ENCODE results near the gene GOLGA6D.
"Not testable (repeated sequence)": the region's sequence is repeated elsewhere in the genome, so short reads cannot be mapped to it uniquely, and the experiment has no call there.

DNA sequence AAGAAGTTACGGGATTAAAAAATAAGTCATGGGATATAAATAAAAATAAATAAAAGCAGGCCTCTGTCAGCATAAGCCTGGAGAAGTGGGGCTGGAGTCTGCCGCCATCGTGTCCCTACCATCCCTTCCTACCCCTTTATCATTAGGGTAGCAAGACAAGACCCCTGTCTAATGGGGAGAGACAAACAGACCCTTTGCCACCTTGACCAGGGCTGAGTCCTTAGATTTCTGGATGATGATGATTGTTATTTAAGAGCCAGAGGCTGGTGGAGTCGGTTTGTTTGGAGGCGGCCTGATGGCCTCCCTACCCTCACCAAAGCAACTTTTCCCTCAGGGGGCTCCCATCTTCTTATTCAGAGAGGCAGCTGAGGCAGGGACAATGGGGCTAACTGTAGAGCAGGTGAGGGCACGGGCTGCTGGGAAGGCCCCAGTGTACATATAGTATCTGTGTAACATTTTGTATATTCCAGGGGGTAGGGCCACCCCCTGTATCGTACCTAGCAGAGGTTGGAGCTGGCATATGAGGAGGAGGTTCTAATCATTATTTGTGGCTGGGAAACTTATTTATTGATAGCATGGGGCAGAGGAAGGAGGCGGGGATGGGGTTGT lies 8.8 kb upstream of the GOLGA6D start:
- TF ChIP-seq, protein P1, sequence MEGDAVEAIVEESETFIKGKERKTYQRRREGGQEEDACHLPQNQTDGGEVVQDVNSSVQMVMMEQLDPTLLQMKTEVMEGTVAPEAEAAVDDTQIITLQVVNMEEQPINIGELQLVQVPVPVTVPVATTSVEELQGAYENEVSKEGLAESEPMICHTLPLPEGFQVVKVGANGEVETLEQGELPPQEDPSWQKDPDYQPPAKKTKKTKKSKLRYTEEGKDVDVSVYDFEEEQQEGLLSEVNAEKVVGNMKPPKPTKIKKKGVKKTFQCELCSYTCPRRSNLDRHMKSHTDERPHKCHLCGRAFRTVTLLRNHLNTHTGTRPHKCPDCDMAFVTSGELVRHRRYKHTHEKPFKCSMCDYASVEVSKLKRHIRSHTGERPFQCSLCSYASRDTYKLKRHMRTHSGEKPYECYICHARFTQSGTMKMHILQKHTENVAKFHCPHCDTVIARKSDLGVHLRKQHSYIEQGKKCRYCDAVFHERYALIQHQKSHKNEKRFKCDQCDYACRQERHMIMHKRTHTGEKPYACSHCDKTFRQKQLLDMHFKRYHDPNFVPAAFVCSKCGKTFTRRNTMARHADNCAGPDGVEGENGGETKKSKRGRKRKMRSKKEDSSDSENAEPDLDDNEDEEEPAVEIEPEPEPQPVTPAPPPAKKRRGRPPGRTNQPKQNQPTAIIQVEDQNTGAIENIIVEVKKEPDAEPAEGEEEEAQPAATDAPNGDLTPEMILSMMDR (IDR thresholded peaks at IDR 0.05; ENCODE audit: extremely low read depth in 1 of 2, insufficient read depth in 1 of 2, low read depth in 1 of 2, low read length in 2 of 2): not testable (repeated sequence)
- TF ChIP-seq POLR2A (IDR thresholded peaks at IDR 0.05; ENCODE audit: low read depth, low read length); EZH2 (IDR thresholded peaks at IDR 0.05; ENCODE audit: borderline replicate concordance, low read depth, low read length, severe bottlenecking); POLR2AphosphoS5 (IDR thresholded peaks at IDR 0.05; ENCODE audit: insufficient read depth, low read depth, low read length); FOS (IDR thresholded peaks at IDR 0.05; ENCODE audit: borderline replicate concordance, insufficient read depth, low read length); GATA2 (IDR thresholded peaks at IDR 0.05; ENCODE audit: insufficient read depth, insufficient read length, low read depth, low read length): not testable (repeated sequence)
- TF ChIP-seq, protein P2, sequence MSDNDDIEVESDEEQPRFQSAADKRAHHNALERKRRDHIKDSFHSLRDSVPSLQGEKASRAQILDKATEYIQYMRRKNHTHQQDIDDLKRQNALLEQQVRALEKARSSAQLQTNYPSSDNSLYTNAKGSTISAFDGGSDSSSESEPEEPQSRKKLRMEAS (IDR thresholded peaks at IDR 0.05; ENCODE audit: insufficient read depth, insufficient read length): not testable (repeated sequence)

Data from endothelial cell of umbilical vein (primary cell).